Mucosa of rectum (tissue), 2 donors: Measurements from ENCODE around the gene ZBTB16.

Source experiments
- H3K27ac ChIP-seq, 2 donors: one replicate each; pipeline ENCODE4 v1.7.0; 2013; ENCODE audit warnings: inconsistent platforms in 2 of 2, low read depth in 2 of 2, low read length in 2 of 2
- H3K27me3 ChIP-seq, 2 donors: one replicate each; pipeline ENCODE4 v1.7.0; 2013; ENCODE audit warnings: low read length in 2 of 2; ENCODE audit not compliant: control insufficient read depth in 2 of 2, insufficient read depth in 2 of 2
- H3K36me3 ChIP-seq, 2 donors: one replicate each; pipeline ENCODE4 v1.7.0; 2013; ENCODE audit warnings: low read length in 2 of 2; ENCODE audit not compliant: control insufficient read depth in 2 of 2, insufficient read depth in 2 of 2
- H3K4me1 ChIP-seq, 2 donors: one replicate each; pipeline ENCODE4 v1.7.0; 2013; ENCODE audit warnings: low read length in 2 of 2, mild to moderate bottlenecking in 1 of 2; ENCODE audit not compliant: control insufficient read depth in 2 of 2, insufficient read depth in 2 of 2
- H3K4me3 ChIP-seq, 2 donors: one replicate each; pipeline ENCODE4 v1.7.0; 2013; ENCODE audit warnings: low read length in 2 of 2
- H3K9ac ChIP-seq, 2 donors: one replicate each; pipeline ENCODE4 v1.7.0; 2013; ENCODE audit warnings: low read length in 2 of 2, low read depth in 1 of 2, mild to moderate bottlenecking in 1 of 2
- H3K9me3 ChIP-seq, 2 donors: one replicate each; pipeline ENCODE4 v1.7.0; 2013; ENCODE audit warnings: low read length in 2 of 2; ENCODE audit not compliant: control insufficient read depth in 2 of 2
- donor health status: healthy.
- donor health status: Normal muscosa, but diverticular disease.

ZBTB16 gene

GRCh38 chr11:114287154-114287553, 227.6 kb downstream of the ZBTB16 start:
- Histone ChIP-seq H3K36me3 (no peaks in the 10 kb centered on the region), H3K4me3 (no peak overlapping the region), H3K27me3 (no peaks in the 10 kb centered on the region), H3K4me1 (peaks cover 0 to 4% of the 10 kb centered on the region in 2 donors), H3K27ac (no peak overlapping the region), H3K9ac (no peak overlapping the region), H3K9me3 (no peaks in the 10 kb centered on the region)

- H3K4me1 ChIP-seq = peaks cover 0 to 7% of the 10 kb centered on the region in 2 donors
Measured at GRCh38 chr11:114288136-114288535, 228.6 kb downstream of the ZBTB16 start.

DNA sequence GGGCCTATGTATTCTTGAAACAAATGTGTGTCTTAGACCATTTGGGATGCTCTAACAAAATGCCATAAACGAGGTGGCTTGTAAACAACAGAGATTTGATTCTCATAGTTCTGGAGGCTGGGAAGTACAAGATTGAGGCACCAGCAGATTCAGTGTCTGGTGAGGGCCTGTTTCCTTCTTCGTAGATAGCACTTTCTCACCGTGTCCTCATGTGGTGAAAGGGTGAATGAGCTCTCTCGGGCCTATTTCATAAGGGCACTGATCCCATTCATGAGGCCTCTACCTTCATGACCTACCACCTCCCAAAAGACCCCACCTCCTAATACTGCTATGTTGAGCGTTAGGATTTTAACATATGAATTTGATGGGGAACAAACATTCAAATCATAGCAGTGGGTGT, 230.3 kb downstream of the ZBTB16 start:
- H3K9me3 ChIP-seq = no peaks in the 10 kb centered on the region
- H3K4me1 ChIP-seq = peaks cover 0 to 4% of the 10 kb centered on the region in 2 donors
- no peak overlapping the region for H3K27ac ChIP-seq
- no peak overlapping the region for H3K4me3 ChIP-seq
- H3K27me3 ChIP-seq = no peaks in the 10 kb centered on the region
- H3K9ac ChIP-seq = no peak overlapping the region
- H3K36me3 ChIP-seq = no peaks in the 10 kb centered on the region

More at GRCh38 chr11:114288136-114288535, 228.6 kb downstream of the ZBTB16 start:
- H3K9me3 ChIP-seq = no peaks in the 10 kb centered on the region
- H3K9ac ChIP-seq = no peak overlapping the region
- no peak overlapping the region for H3K4me3 ChIP-seq
- H3K27ac ChIP-seq = no peak overlapping the region
- no peaks in the 10 kb centered on the region for H3K27me3 ChIP-seq
- H3K36me3 ChIP-seq = no peaks in the 10 kb centered on the region

DNA sequence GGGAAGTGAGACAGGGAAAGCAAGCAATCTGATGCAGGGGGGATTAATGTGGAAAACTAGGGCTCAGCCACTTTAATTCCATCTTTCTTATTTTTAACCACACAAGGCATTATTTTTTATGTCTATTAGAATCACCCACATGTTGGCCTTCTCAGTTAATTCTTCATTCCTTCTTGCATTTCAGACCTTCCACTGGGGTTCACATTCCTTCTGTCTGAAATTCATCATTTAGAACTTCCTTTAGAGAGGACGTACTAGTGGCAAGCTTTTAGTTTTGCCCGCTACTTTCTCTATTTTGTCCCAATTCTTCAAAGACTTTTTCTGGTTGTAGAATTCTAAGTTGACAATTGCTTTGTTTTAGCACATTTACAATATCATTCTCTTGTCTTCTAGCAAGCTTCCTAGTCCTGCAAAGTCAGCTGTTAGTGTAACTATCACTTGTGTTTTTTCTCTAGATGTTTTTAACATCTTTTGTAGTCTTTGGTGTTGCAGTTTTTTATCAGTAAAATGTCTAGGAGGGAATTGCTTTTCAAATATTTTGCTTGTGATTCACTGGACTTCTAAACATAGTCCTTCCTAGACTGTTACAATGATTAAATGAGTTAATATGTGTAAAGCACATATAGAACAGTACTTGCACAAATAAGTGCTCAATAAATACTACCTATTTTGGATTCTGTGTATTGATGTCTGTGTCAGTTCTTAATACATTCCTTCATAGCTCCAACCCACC, 231.2 kb downstream of the ZBTB16 start:
- peaks cover 0 to 4% of the 10 kb centered on the region in 2 donors for H3K4me1 ChIP-seq
- no peak overlapping the region for H3K9ac ChIP-seq
- H3K4me3 ChIP-seq = no peak overlapping the region
- no peaks in the 10 kb centered on the region for H3K27me3 ChIP-seq
- no peak overlapping the region for H3K27ac ChIP-seq
- no peaks in the 10 kb centered on the region for H3K9me3 ChIP-seq
- H3K36me3 ChIP-seq = no peaks in the 10 kb centered on the region

DNA sequence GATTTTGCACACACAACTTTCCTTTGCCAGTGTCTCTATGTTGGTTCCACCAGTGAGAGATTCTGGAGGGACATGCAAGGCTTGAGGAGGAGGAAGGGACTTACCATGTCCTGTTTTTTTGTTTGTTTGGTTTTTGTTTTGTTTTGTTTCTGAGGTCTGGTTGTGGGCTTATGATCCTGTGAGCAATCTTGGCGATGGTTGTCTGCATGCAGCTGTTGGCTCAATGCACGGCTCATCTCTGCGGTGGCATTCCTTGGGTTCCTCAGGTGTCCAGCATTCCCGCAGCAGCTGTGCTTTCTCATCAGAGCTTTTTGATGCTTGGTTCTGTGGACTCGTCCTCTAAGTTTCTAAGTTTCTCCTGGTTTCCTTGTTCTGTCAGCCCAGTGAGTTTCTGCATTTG, 231.9 kb downstream of the ZBTB16 start:
- no peak overlapping the region for H3K9ac ChIP-seq
- no peak overlapping the region for H3K4me3 ChIP-seq
- H3K9me3 ChIP-seq = no peaks in the 10 kb centered on the region
- no peaks in the 10 kb centered on the region for H3K36me3 ChIP-seq
- H3K27me3 ChIP-seq = no peaks in the 10 kb centered on the region
- peak overlapping the region in 1 of 2 donors; percentile 41 for H3K27ac ChIP-seq
- H3K4me1 ChIP-seq = peaks cover 0 to 4% of the 10 kb centered on the region in 2 donors

DNA sequence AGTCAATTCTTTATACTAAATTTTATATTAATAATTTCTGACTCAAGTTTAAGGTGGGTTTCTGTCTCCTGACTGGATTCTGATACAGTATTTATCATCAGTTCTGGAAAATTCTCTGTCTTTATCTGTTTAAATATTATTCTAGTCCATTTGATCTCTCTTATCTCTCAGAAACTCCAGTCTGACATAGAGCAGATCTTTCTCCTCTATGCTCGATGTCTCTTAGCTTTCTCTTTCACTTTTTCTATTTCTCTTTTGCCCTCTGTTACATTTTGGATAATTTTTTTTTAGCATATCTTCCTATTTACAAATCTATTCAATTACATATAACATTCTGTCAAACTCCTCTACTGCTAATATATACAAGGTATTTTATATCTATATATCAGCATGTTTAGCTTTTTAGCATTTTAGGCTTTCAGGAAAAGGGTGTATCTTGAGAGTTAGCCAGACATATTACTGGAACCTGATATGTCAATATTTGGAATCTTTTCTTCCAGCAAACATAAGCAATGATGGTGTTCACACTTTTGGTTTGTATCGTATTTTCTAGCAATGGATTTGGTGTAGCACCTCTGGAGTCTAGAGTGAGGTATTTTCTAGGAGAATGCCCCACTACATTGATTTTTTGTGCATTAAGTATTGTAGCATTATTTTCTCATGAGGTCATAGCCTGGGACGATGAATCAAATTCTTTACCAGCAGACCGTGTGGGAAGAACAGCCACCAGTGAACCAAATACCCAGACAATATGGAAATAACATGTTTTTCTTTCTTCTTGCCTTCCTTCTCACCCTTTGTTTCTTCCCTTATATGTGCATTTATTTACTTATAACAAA, 232.6 kb downstream of the ZBTB16 start:
- Histone ChIP-seq H3K4me1 (peaks cover 0 to 4% of the 10 kb centered on the region in 2 donors), H3K4me3 (peak overlapping the region; percentile 10 to 15), H3K27ac (peak overlapping the region in 1 of 2 donors; percentile 41), H3K36me3 (no peaks in the 10 kb centered on the region), H3K9ac (peak overlapping the region in 1 of 2 donors; percentile 27), H3K9me3 (no peaks in the 10 kb centered on the region), H3K27me3 (no peaks in the 10 kb centered on the region)

DNA sequence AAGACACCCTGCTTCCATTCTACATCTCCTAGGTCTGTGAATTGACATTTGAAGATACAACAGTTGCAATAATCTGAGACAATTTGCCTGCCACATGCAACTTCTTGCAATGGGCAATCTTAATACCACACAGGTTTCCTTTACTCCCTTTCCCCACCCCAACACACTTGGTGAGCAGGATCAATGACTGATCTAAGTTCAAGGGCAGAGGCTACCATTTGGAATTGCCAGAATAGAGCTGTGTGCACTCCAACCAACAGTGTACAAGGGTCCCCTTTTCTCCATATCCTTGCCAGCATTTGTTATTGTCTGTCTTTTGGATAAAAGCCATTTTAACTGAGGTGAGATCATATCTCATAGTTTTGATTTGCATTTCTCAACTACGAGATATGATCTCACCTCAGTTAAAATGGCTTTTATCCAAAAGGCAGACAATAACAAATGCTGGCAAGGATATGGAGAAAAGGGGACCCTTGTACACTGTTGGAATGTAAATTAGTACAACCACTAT, 233.7 kb downstream of the ZBTB16 start:
- H3K27ac ChIP-seq = peak overlapping the region in 1 of 2 donors; percentile 45

GRCh38 chr11:114295676-114296604, 236.4 kb downstream of the ZBTB16 start, which contains the start of gene NNMT:
TSS of gene NNMT (plus strand) at chr11:114296399. CDS start at chr11:114296557, 158 bp downstream.
- Histone ChIP-seq H3K4me3 (peak within 1 kb of the TSS; percentile 46 to 56), H3K9ac (peak within 1 kb of the TSS in 1 of 2 donors; percentile 12), H3K4me1 (peaks cover 0 to 4% of the 10 kb centered on the region in 2 donors), H3K27ac (peak within 1 kb of the TSS; percentile 78 to 81), H3K27me3 (no peaks in the 10 kb centered on the region), H3K36me3 (no peaks in the 10 kb centered on the region), H3K9me3 (no peaks in the 10 kb centered on the region)

More for the DNA sequence above, 233.7 kb downstream of the ZBTB16 start:
- Histone ChIP-seq H3K9me3 (no peaks in the 10 kb centered on the region), H3K4me3 (no peak overlapping the region), H3K4me1 (peaks cover 0 to 4% of the 10 kb centered on the region in 2 donors), H3K27me3 (no peaks in the 10 kb centered on the region), H3K36me3 (no peaks in the 10 kb centered on the region), H3K9ac (no peak overlapping the region)

- no peaks in the 10 kb centered on the region for H3K36me3 ChIP-seq
- H3K4me1 ChIP-seq = peaks cover 0 to 4% of the 10 kb centered on the region in 2 donors
- peak overlapping the region; percentile 46 to 56 for H3K4me3 ChIP-seq
- H3K9ac ChIP-seq = peak overlapping the region in 1 of 2 donors; percentile 12
- H3K27me3 ChIP-seq = no peaks in the 10 kb centered on the region
- peak overlapping the region; percentile 78 to 81 for H3K27ac ChIP-seq
- H3K9me3 ChIP-seq = no peaks in the 10 kb centered on the region
Measured at GRCh38 chr11:114296605-114297372, 237.3 kb downstream of the ZBTB16 start.
